HEK293T (cell line): ENCODE data around the gene CBARP.

Experiments
- FOXA1 ChIP-seq: fragments of 450-650 bp; IDR thresholded peaks from 2 replicates; pipeline ENCODE4 v1.6.1; 2016; ENCODE audit warnings: mild to moderate bottlenecking
- SUZ12 ChIP-seq: fragments of 450-650 bp; IDR thresholded peaks from 2 replicates; pipeline ENCODE4 v1.6.1; 2016; ENCODE audit warnings: mild to moderate bottlenecking

DNA sequence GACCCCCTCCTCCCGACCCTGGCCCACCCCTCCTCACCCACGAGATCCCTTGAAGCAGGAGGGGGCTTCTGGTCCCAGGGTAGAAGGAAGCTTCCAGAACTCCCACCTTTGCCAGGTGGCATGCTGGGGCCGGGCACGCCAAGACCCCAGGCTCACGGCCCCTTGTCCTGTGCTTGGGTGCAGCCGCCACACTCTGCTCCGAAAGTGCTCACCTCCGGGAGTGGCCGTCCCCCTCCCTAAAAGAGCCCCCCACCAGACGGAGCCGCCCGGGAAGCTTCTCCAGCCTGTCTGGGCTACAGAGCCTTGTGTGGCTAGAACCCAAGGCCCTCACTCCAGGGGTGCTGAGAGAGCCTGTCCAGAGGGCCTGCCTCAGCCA, 46.1 kb upstream of the CBARP start:
- TF ChIP-seq SUZ12 (no peak), FOXA1 (no peak)
